Rectal smooth muscle tissue (tissue), 1 donor: ENCODE data around the gene SPATA22.
A peak's percentile ranks its signal among the peaks of the same experiment; 100 is the strongest.
"Not testable (repeated sequence)": the region's sequence is repeated elsewhere in the genome, so short reads cannot be mapped to it uniquely, and the experiment has no call there.

Experiments
- H3K27ac ChIP-seq: one replicate; pipeline ENCODE4 v1.7.0; 2013; ENCODE audit warnings: low read depth, low read length, inconsistent platforms
- H3K27me3 ChIP-seq: one replicate; pipeline ENCODE4 v1.7.0; 2013; ENCODE audit warnings: low read length; ENCODE audit not compliant: control insufficient read depth, insufficient read depth
- H3K36me3 ChIP-seq: one replicate; pipeline ENCODE4 v1.7.0; 2013; ENCODE audit warnings: low read length; ENCODE audit not compliant: control insufficient read depth, insufficient read depth
- H3K4me1 ChIP-seq: one replicate; pipeline ENCODE4 v1.7.0; 2013; ENCODE audit warnings: low read length; ENCODE audit not compliant: control insufficient read depth, insufficient read depth
- H3K4me3 ChIP-seq: one replicate; pipeline ENCODE4 v1.7.0; 2013; ENCODE audit warnings: low read length
- H3K9ac ChIP-seq: one replicate; pipeline ENCODE4 v1.7.0; 2013; ENCODE audit warnings: low read length

SPATA22 gene, protein sequence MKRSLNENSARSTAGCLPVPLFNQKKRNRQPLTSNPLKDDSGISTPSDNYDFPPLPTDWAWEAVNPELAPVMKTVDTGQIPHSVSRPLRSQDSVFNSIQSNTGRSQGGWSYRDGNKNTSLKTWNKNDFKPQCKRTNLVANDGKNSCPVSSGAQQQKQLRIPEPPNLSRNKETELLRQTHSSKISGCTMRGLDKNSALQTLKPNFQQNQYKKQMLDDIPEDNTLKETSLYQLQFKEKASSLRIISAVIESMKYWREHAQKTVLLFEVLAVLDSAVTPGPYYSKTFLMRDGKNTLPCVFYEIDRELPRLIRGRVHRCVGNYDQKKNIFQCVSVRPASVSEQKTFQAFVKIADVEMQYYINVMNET

DNA sequence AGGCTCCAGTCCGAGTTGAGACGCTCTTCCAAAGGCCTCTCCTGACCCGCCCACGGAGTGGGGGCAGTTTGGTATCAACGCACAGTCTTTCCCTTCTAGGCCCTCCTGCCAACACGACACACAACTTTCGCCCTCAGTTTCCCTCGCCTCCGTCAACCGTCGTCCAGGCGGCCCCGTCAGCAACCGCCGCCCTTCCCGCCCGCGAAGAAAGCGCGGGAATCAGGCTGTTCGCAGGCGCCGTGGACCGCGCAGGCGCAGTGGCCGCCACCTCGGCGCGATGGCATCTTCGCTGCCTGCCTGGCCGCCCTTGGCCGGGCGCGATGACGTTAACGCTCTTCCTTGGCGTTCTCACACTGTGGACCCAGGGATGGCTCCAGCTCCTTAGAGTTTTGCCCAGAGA is at the start of gene SPATA22:
Gene SPATA22, minus strand, starts transcription at position 221 of the 400 bp plus-strand sequence. CDS start 2,494 bp downstream, outside the sequence.
- no peaks in the 10 kb centered on the region for H3K36me3 ChIP-seq
- no peaks in the 10 kb centered on the region for H3K4me1 ChIP-seq
- H3K4me3 ChIP-seq: no peak within 1 kb of the TSS
- H3K9ac ChIP-seq: no peak within 1 kb of the TSS
- H3K27ac ChIP-seq: no peak within 1 kb of the TSS
- no peaks in the 10 kb centered on the region for H3K27me3 ChIP-seq

DNA sequence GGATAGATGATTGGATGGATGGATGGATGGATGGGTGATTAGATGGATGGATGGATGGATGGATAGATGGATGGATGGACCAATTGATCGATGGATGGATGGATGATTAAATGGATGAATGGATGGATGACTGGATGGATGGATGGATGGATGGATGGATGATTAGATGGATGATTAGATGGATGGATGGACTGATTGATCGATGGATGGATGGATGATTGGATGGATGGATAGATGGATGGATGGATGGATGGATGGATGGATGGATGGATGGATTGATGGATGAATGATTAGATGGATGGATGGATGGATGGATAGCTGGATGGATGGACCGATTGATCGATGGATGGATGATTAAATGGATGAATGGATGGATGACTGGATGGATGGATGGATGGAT is 47.9 kb upstream of the SPATA22 start:
- H3K4me1 ChIP-seq, H3K9ac ChIP-seq, H3K4me3 ChIP-seq, H3K27me3 ChIP-seq, H3K36me3 ChIP-seq, H3K27ac ChIP-seq: not testable (repeated sequence)

DNA sequence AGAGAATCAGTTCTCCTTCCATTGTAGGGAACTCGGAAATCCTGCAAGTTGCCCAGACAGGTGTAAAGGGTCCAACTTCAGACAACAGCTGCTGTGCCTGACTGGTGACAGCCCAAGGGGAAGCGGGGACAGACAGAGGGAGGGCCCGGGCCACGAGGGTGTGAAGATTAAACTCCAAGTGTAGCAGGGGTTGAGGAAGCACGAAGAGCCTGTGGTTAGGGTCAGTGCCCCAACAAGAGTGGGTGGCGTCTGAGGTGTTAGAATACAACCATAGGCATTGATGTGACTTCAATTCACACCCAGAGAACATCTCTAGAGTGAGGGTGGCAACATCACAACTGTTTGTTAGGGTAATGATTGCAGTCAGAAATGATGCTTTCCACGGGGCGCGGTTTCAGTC is 43.3 kb upstream of the SPATA22 start:
- no peaks in the 10 kb centered on the region for H3K27me3 ChIP-seq
- no peak overlapping the region for H3K9ac ChIP-seq
- no peaks in the 10 kb centered on the region for H3K36me3 ChIP-seq
- no peak overlapping the region for H3K4me3 ChIP-seq
- peaks cover 7% of the 10 kb centered on the region for H3K4me1 ChIP-seq
- no peak overlapping the region for H3K27ac ChIP-seq

DNA sequence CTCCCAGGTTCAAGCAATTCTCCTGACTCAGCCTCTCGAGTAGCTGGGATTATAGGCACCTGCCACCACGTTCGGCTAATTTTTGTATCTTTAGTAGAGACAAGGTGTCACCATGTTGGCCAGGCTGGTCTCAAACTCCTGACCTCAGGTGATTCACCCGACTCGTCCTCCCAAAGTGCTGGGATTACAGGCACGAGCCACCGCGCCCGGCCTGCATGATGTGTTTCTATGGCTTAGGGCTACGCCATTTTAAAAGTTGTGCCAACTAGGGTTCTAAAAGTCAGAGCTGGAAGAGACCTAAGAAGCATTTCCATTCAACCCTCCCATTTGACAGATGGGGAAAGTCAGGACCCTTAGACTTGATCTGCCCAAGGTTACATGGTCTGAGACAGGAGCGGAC is 42.5 kb upstream of the SPATA22 start:
- not testable (repeated sequence) for H3K36me3 ChIP-seq, H3K27me3 ChIP-seq, H3K4me1 ChIP-seq, H3K9ac ChIP-seq, H3K4me3 ChIP-seq, H3K27ac ChIP-seq

DNA sequence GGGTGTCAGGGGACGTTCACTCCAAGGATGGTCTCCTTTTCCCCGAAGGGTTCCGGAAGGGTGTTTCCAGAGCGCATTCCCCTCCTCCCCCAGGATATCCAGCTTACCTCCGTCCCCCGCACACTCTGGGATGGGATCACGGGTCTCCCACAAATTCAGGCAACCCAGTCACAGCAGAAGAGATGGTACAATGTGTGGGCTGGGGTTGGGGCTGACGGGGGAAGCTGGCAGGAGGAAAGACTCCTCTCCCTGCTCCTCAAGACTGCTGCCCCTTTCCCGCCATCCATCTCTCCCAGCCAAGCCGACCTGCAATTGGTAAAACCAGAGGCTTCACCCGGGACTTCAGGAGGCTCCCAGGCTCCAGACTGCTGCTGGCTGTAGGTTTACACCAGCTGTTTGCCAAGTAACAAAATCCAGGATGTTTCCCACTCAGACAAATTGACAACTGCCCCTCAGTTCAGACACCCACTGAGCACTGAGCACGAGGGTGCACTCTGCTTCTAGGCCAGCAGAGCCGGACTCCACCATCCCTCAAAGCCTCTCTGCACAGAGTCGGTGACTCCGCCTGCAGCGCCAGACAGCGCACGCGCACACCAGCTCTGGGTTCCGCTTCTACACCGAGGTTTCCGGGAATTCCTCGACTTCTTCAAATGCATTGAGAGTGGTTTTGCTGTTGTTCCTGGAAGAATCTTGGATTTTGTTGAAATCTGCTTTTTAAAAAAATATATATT is 41.9 kb upstream of the SPATA22 start:
- Histone ChIP-seq H3K27me3 (no peaks in the 10 kb centered on the region), H3K4me1 (peaks cover 7% of the 10 kb centered on the region), H3K4me3 (no peak overlapping the region), H3K36me3 (no peaks in the 10 kb centered on the region), H3K27ac (peak overlapping the region; percentile 49), H3K9ac (no peak overlapping the region)

DNA sequence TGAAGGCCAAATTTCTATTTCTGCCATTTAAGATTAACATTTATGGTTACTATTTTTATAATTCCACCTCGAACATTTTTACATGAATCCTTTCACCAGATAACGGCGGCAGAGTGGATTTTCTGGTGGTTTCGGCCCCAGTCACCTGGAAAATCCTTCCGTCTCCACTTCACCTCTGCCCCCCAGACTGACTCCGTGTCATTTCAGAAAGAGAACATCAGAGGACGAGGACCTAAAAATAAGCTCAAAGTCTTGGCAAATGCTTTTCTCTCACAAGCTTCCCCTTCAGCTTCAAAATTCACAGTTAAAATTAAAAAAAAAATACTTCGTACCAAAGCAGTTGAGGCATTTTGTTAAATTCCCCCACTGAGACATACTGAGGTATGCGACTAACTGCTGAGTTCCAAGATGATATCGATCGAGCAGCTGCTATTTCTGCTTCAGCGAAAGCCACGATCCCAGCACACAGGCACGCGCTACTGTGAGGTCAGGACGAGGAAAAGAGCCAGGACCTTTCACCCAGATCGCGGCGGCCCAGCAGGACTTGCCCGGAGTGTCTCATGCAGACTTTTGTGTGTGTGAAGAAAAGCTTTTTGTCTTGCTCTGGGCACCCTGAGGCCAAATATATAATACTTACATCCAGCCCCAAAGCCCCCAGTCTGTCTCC is 41.0 kb upstream of the SPATA22 start:
- no peak overlapping the region for H3K4me3 ChIP-seq
- H3K27me3 ChIP-seq: no peaks in the 10 kb centered on the region
- H3K27ac ChIP-seq: peak overlapping the region; percentile 55
- H3K4me1 ChIP-seq: peaks cover 7% of the 10 kb centered on the region
- no peaks in the 10 kb centered on the region for H3K36me3 ChIP-seq
- H3K9ac ChIP-seq: no peak overlapping the region

DNA sequence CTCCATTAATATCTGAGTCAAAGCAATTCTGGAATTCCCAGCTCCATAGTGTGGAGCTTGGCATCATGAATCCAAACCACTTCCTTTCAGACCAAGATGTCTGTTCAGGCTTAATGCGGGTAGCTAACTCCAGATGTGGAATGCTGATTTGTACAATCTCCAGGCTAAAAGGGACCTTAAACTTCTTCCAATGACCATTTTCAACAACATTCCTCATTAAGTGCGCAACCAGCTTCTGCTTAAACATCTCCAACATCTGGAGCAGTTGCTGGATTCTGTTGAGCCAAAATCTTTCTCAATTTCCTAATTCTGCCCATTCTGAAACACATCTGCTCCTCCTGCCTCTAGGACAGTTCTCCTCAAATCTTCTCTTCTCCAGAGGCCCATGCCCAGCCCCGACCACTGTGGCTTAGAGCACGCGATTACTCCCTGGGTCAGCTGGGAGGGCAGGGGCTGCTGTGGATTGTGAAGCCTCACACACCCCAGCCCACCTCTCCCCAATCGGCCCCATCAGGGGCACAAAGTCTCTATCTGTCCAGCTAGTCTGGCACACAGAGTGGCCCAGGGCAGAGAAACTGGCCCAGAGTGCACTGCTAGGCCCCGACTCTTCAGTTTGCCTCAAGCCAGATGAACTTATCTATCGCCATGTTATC is 40.4 kb upstream of the SPATA22 start:
- Histone ChIP-seq H3K27me3 (no peaks in the 10 kb centered on the region), H3K4me1 (peaks cover 7% of the 10 kb centered on the region), H3K9ac (no peak overlapping the region), H3K36me3 (no peaks in the 10 kb centered on the region), H3K27ac (peak overlapping the region; percentile 55), H3K4me3 (no peak overlapping the region)

DNA sequence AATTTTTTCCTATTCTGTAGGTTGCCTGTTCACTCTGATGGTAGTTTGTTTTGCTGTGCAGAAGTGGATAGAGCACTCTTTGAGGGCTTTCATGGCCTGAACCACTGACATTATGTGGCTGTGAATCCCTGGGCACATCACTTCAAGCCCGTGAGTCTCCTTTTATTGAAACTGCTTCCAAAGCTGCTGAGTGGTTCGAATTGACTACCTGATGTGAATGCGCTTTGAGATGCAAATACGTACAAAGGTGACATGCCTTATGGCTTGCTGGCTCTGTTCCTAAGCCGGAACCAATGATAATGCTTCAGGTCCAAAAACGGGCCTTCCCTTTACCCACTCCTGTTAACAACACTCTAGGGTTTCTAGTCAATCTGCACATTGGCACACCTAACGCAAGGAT is 38.5 kb upstream of the SPATA22 start:
- Histone ChIP-seq H3K27me3 (no peaks in the 10 kb centered on the region), H3K9ac (no peak overlapping the region), H3K27ac (no peak overlapping the region), H3K36me3 (no peaks in the 10 kb centered on the region), H3K4me1 (peaks cover 7% of the 10 kb centered on the region), H3K4me3 (no peak overlapping the region)

DNA sequence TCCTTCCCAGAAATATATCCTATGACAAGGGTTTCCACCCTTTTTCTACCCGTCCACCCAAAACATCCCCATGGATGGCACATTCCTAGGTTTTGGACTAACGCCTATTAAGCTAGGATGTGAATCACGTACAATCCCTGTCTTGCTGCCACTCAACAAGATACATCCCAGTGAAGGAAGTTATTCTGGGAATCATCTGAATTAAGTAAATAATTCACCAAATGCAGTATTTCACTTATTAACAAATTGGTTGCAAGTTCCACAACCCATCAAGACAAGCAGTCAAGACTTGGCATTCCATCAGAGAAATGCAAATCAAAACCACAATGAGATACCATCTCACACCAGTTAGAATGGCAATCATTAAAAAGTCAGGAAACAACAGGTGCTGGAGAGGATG is 36.2 kb upstream of the SPATA22 start:
- H3K27ac ChIP-seq: no peak overlapping the region
- H3K27me3 ChIP-seq: no peaks in the 10 kb centered on the region

DNA sequence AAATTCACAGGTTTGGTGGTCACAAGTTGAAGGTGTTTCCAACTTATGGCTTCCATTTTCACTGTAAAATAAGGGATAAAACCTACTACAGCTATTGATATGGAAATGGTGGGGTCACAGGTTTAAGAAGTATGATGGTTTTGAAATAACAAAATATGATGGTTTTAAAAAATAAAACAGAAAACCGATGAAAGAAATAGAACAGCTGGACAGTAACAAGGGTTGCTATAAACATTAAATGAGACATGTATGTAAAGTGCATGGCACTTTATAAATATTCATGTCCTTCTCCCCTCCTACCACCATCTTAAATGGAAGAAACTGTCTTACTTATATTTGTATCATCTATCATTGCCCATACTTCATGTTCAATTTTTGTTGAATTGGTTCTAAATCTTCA is 35.5 kb upstream of the SPATA22 start:
- Histone ChIP-seq H3K4me1 (no peaks in the 10 kb centered on the region), H3K27ac (no peak overlapping the region), H3K4me3 (no peak overlapping the region), H3K36me3 (no peaks in the 10 kb centered on the region), H3K27me3 (no peaks in the 10 kb centered on the region), H3K9ac (no peak overlapping the region)

More for the DNA sequence above, 36.2 kb upstream of the SPATA22 start:
- H3K9ac ChIP-seq: no peak overlapping the region
- no peaks in the 10 kb centered on the region for H3K4me1 ChIP-seq
- H3K4me3 ChIP-seq: no peak overlapping the region
- no peaks in the 10 kb centered on the region for H3K36me3 ChIP-seq

DNA sequence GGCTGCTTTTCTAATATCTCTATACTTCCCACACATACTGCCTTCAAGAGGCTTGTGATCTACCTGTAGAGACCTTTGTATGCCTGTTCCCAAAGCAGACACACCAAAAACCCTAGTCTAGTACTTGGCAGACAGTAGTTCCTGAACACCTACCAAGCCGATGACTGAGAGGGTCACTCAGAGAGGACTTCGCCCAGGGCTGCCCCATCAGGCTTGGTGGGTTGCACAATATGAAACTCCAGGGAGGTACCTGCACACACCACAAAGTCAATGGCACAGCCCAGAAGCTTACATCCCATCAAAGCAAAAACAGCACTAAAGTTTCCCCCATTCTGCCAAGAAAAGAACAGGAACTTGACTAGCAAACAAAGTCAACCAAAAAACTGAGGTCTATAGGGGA is 34.4 kb upstream of the SPATA22 start:
- Histone ChIP-seq H3K27me3 (no peaks in the 10 kb centered on the region), H3K4me3 (no peak overlapping the region), H3K36me3 (no peaks in the 10 kb centered on the region), H3K27ac (no peak overlapping the region), H3K4me1 (no peaks in the 10 kb centered on the region), H3K9ac (no peak overlapping the region)

DNA sequence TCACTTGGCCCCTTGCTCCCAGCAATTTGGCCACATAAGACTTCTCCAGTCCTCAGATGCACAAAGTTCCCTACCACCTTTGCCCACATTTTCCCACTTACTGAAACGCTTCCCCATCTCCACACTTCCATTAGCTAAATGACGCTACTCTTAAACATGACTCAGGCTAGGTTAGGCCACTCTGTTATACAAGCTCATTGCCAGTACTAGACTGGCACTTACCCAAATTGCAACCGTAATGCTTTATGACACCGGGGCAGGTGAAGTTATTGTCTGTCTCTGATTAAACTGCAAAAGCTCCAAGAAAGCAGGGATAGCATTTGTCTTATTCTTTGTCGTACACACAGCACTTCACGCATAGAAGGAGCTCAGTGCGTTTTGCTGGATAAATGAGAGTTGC is 33.4 kb upstream of the SPATA22 start:
- Histone ChIP-seq H3K27me3 (no peaks in the 10 kb centered on the region), H3K4me3 (no peak overlapping the region), H3K9ac (no peak overlapping the region), H3K27ac (no peak overlapping the region), H3K4me1 (no peaks in the 10 kb centered on the region), H3K36me3 (no peaks in the 10 kb centered on the region)
